ENCODE measurements around the gene JARID2. TPM values are rescaled to one million over a fixed set of nuclear protein-coding genes. Genes with fewer than 3 reads are reported as not detected.

Gene JARID2
- total and polyA plus RNA-seq, 9 of the 15 experiments (the other 6 are each of a cell fraction or from before 2014, with no cell fraction given) = 5.0 to 29.0 (median 15.6) TPM

- DNase-seq (ENCODE audit: extremely low read depth in 1 of 4, low spot score in 3 of 4) (no peak), ATAC-seq (no peak), FAIRE-seq (no peak)
- Histone ChIP-seq H3K4me1 (replicated peaks in 1 of 2; ENCODE audit: control insufficient read depth in 2 of 2, insufficient read depth in 2 of 2, low read length in 2 of 2) (peaks cover 9 to 19% of the 10 kb centered on the region in 2 experiments; a peak in 4 of 5 replicates), H3K27ac (ENCODE audit: extremely low read depth, low read depth, low read length) (no peak overlapping the region), H3K9ac (ENCODE audit: insufficient read depth in 1 of 2, low read depth in 2 of 2, low read length in 2 of 2) (no peak overlapping the region), H3K4me2 (ENCODE audit: insufficient read depth, low read length) (no peak overlapping the region), H2AFZ (ENCODE audit: low read depth, low read length) (no peak overlapping the region), H4K20me1 (replicated peaks; ENCODE audit: control insufficient read depth, insufficient read depth, low read length) (peaks cover 2% of the 10 kb centered on the region; the same call in 1 of the 2 replicates), H3K4me3 (no peak overlapping the region), H3K27me3 (ENCODE audit: control insufficient read depth in 2 of 2, insufficient read depth in 2 of 2, low read length in 2 of 2) (no peaks in the 10 kb centered on the region), H3K9me1 (ENCODE audit: control insufficient read depth, insufficient read depth, low read length) (no peaks in the 10 kb centered on the region), H3K36me3 (ENCODE audit: control insufficient read depth, insufficient read depth, low read length) (no peaks in the 10 kb centered on the region; the same call in 2 of the 3 replicates), H3K79me2 (ENCODE audit: control insufficient read depth, insufficient read depth, low read length) (peaks cover 94% of the 10 kb centered on the region), H3K9me3 (replicated peaks; ENCODE audit: control insufficient read depth, insufficient read depth, low read depth, low read length) (no peaks in the 10 kb centered on the region)
- WGBS (ENCODE audit: insufficient coverage, low coverage, missing lambda C conversion rate) = 100% methylated on average over 1 of the region's 1 CpG
- in situ Hi-C loops (cut with MboI) (no loop called here), intact Hi-C loops (cut with micrococcal nuclease) (loop anchor here (10.0 kb wide), 1 partner anchor 123 kb away; no protein-coding TSS in a partner anchor)
- no peak for TF ChIP-seq ZFP91 (CRISPR knock-in tag; IDR thresholded peaks at IDR 0.05)
- TF ChIP-seq ZNF431 (CRISPR knock-in tag; IDR thresholded peaks at IDR 0.05) = no peak
- TF ChIP-seq, protein P1, sequence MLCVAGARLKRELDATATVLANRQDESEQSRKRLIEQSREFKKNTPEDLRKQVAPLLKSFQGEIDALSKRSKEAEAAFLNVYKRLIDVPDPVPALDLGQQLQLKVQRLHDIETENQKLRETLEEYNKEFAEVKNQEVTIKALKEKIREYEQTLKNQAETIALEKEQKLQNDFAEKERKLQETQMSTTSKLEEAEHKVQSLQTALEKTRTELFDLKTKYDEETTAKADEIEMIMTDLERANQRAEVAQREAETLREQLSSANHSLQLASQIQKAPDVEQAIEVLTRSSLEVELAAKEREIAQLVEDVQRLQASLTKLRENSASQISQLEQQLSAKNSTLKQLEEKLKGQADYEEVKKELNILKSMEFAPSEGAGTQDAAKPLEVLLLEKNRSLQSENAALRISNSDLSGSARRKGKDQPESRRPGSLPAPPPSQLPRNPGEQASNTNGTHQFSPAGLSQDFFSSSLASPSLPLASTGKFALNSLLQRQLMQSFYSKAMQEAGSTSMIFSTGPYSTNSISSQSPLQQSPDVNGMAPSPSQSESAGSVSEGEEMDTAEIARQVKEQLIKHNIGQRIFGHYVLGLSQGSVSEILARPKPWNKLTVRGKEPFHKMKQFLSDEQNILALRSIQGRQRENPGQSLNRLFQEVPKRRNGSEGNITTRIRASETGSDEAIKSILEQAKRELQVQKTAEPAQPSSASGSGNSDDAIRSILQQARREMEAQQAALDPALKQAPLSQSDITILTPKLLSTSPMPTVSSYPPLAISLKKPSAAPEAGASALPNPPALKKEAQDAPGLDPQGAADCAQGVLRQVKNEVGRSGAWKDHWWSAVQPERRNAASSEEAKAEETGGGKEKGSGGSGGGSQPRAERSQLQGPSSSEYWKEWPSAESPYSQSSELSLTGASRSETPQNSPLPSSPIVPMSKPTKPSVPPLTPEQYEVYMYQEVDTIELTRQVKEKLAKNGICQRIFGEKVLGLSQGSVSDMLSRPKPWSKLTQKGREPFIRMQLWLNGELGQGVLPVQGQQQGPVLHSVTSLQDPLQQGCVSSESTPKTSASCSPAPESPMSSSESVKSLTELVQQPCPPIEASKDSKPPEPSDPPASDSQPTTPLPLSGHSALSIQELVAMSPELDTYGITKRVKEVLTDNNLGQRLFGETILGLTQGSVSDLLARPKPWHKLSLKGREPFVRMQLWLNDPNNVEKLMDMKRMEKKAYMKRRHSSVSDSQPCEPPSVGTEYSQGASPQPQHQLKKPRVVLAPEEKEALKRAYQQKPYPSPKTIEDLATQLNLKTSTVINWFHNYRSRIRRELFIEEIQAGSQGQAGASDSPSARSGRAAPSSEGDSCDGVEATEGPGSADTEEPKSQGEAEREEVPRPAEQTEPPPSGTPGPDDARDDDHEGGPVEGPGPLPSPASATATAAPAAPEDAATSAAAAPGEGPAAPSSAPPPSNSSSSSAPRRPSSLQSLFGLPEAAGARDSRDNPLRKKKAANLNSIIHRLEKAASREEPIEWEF (CRISPR knock-in tag; IDR thresholded peaks at IDR 0.05) = no peak
- TF ChIP-seq TAF15 (IDR thresholded peaks at IDR 0.05; ENCODE audit: low read depth, low read length) = no peak
- TF ChIP-seq ZNF316 (IDR thresholded peaks at IDR 0.05) = no peak
- no peak for TF ChIP-seq MCM3 (IDR thresholded peaks at IDR 0.05)
- no peak for TF ChIP-seq ZFP30 (CRISPR knock-in tag; IDR thresholded peaks at IDR 0.05; ENCODE audit: borderline replicate concordance)
- no peak for TF ChIP-seq ELF2 (CRISPR knock-in tag; IDR thresholded peaks at IDR 0.05)
- ChIA-PET CTCF (ENCODE audit: low intra/inter-chr PET ratio) (no interaction called here), POLR2A (interaction anchor here (0.6 to 1.4 kb wide), 4 partner anchors 23 to 261 kb away, joined by 3 to 4 read pairs (median 3); no protein-coding TSS in a partner anchor)
- BruUV-seq (replicated peaks) = no TSS peak
These were observed 76.3 kb downstream of the JARID2 start for GRCh38 chr6:15322184-15322583.

All from K562 (cell line).